Right renal pelvis (tissue), 4 donors: ENCODE results near the gene CTXN1. TPM values are rescaled to one million over a fixed set of nuclear protein-coding genes. Genes with fewer than 3 reads are reported as not detected.
"Not testable (repeated sequence)": the region's sequence is repeated elsewhere in the genome, so short reads cannot be mapped to it uniquely, and the experiment has no call there.

Experiments
- DNase-seq, 4 donors: peaks; one replicate each; pipeline ENCODE4 v3.0.0-alpha.2; 2013; ENCODE audit warnings: low read depth in 4 of 4, low spot score in 3 of 4, missing footprints in 1 of 4
- polyA plus RNA-seq, 4 donors: library from polyadenylated mRNA; unstranded; fragments of 120-200 nt; gene quantifications; one replicate each; pipeline ENCODE4 v1.2.1, GENCODE V29; 2013; ENCODE audit not compliant: insufficient read length in 4 of 4

CTXN1 gene
- polyA plus RNA-seq, 4 donors: 13.5 to 38.3 (median 19.1) TPM

DNA sequence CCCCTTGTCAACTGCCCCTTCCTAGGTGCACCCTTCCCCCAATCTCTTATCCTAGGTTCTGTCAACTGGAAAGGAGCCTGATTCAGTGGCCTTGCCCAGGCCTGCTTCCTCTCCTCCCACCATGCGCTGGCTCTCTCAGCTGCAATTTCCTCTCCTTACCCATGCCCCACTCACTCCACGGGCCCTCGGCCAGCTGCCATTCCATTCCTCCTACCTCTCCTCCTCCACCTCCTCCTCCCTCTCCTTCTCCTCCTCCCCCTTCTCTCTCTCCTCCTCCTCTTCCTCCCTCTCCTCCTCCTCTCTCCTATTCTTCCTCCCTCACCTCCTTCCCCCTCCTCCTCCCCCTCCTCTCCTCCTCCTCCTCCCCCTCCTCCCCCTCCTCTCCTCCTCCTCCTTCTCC, 27.1 kb upstream of the CTXN1 start:
- no peak for DNase-seq

DNA sequence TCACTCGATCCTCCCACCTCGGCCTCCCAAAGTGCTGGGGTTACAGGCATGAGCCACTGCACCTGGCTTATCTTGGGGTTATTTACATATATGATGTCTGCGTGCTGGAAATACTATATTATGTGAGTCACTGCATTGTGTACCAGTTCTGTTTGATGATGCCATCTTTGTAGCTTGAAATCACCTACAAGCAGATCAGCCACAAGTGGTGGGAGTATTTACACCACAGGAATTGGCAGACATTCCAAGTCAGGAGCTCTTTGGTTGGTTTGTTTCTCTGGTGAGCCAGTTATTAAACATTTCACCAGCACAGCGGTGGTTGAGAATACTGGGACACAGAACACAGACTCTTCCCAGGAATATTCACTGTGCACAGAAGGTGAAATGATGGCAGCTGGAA, 22.0 kb upstream of the CTXN1 start:
- DNase-seq: no peak

DNA sequence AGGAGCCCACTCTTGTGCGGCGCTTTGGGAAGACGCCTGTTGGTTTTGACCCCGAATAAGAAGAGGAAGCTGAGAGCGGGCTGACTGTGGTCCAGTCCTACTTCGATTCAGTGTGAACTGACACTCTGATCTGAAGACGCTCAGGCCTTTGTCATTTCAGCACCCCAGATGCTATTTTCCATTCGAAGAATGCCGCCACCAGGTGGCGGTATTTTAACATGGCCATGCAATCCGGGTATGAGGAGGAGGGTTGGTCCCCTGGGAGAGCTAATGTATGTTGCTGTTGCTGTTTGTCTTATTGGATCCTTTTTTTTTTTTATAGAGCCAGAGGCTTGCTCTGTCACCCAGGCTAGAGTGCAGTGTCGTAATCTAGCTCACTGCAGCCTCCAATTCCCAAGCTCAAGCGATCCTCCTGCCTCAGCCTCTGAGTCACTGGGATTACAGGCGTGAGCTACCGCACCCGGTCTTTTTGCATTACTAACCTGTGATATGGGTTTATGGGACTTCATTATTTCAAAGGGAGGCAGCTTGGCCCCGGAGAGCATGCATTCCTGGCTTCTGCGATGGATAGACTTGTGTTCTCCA, 18.3 kb upstream of the CTXN1 start:
- DNase-seq: peak; percentile 89 to 94 (median 90)

DNA sequence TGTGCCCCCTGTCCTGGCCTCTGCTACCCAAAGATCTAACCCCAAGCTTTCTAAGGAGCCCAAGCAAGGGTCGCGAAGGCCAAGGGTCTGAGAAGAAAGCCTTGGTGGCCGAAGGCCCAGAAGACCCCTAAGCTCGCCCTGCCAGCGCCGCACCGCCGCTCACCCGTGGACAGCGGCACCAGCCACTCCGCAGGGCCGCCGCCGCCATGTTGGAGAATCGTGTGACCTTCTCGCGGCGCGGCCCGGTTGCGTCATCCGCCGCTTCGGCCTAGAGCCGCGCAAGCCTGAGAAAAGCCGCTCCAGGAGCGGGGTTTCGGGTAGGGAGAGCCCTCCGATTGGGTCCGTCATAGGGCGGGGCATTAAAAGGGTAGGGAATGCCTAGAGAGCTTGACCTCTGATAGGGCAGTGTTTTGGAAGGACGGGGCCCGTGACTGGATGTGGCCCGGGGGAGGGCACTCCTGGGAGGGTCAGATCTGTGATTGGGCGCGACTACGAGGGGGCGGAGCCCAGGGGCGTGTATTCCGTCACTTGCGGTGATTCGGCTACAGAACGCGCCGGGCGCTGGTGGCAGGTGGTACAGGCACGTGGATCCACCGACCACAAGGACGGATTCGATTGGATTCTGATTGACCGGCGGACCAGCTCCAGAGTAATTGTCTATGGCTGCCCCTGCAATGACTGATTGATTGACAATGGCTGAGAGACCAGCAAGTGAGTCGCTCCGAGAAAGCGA, 17.7 kb upstream of the CTXN1 start, which contains the start of gene TIMM44:
TSS of gene TIMM44 (minus strand) at position 223 of the 733 bp plus-strand sequence. CDS start at position 208, 15 bp downstream.
- peak; percentile 97 to 98 (median 97) for DNase-seq

DNA sequence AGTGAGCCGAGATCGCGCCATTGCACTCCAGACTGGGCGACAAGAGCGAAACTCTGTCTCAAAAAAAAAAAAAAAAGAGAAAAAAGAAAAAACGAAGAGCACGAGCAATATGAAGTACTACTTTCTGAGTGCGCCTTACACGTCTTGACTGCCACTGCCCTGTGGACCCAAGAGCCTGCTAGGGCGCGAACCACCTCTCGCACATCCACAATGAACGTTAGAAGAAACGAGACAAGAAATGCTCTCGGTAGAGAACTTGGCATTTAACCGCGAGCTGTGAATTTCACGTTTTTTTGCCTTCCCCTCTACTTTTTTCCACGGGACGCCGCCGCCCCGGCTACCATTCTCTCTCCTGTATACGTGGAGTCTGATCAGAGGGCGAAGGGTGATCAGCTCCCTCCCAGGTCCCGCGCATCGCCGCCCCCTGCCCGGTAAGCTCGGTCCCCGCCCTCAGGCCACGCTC, 17.1 kb upstream of the CTXN1 start:
- no peak for DNase-seq

DNA sequence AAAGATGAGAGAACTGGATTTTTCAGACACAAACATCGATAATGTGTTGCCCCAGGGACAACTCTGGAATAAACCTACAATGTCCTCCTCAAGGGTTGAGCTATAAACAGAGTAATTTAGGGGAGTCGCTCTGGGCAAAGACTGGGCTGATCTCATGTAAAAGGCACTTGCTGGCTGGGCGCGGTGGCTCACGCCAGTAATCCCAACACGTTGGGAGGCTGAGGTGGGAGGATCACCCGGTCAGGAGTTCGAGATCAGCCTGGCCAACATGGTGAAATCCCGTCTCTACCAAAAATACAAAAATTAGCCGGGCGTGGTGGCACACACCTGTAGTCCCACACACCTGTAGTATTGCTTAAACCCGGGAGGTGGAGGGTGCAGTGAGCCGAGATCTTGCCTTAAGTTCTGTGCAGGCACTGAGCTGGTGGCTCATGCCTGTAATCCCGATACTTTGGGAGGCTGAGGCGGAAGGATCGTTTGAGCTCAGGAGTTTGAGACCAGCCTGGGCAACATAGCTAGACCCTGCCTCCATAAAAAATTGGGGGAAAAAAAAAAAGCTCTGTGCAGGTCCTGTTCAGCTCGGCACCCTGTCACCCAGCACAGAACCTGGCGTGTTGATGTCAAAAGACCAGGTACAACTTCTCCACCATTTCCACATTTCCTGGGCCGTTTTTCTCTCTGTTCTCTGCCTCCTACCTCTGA, 16.1 kb upstream of the CTXN1 start:
- DNase-seq: no peak

DNA sequence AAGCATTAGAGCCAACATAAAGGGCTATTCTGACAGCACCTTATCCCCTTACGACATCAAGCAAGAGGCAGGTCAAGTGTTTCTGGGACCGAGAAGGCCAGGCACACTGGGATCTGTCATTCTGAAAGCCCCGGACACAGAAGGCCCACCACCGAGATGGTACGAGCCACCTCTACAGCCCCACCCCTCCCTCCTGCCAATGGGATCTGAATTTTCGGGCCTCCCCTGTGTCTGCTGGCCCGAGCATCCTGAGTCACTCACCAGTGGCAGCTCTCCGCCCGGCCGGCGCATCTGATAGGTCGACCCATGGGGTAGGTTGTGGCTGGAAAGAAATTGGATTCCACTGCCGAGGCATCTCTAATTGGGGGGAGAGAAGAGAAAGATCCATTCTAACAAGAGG, 14.9 kb upstream of the CTXN1 start:
- DNase-seq: no peak

DNA sequence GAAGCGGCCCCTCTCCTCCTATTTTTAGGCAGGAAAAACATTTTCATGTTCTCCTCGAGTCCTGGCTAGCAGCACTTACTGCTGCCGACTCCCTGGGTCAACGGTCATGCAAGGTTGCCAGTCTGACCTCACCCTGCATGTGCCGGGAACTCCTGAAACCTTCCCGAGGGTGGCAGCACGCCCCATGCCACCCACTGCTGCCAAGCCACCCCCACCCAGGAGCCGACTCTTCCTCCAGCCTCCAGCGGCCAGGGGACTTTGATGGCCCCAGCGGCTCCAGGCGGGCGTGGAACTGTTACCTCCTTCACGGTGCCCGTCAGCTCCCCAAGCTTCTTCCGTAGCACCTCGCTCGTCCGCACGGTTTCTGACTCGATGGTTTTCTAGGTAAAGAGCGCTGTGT, 8.8 kb upstream of the CTXN1 start:
- no peak for DNase-seq

DNA sequence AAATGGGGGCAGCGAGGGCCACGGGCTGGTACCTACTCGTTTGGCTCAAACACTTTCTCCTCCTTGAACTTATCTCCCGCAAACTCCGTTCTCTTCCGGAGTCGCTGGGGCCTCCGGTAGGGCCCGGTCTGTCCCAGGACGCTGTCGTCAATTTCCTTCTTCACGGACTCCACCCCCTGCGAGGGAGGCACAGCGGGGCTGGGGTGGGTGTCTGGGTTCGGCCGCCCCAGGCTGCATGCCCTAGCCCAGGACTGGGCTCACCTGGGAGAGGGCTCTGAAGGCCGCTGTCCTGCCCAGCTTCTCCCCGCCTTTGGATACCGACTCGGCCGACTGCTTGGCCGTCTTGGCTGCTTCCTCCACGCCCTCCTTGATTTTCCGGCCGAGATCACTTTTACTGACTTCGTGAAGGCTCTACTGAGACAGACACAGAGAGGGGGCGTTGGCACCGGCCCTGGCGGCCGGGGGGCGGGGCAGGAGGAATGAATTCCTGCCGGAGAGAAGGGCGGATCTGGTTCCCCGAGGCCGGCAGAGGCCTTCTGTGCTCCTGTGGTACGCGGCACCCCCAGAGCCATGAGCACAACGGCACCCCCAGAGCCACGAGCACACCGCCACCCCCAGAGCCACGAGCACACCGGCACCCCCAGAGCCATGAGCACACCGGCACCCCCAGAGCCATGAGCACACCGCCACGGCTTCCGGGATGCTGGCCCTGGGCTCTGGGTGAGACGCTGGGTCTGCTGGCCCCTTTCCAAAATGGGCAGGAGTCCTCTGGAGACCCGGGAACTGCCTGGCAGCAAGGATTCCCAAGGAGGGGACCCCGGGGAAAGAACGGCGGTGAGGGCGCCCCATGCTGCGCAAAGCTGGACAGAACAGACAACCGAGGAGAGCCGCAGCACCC, 8.1 kb upstream of the CTXN1 start:
- DNase-seq: no peak

DNA sequence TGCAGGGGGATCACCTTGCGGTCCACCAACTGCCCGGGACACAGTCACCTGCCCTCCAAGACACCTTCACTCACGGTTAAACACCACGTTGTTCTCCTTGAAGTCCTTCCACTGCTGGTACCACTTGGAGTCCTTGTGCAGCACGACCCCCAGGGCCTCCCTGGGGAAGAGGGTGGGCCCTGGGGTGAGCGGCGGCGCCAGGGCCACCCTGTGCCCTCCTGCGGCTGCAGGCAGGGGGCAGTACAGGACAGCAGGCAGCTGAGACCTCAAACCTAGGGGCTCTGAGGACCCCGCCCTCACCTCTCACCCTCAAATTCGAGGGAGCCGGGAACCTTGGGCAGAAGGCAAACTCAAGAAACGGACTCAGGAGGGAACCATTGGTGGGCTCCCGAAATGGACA, 7.5 kb upstream of the CTXN1 start:
- DNase-seq: no peak

DNA sequence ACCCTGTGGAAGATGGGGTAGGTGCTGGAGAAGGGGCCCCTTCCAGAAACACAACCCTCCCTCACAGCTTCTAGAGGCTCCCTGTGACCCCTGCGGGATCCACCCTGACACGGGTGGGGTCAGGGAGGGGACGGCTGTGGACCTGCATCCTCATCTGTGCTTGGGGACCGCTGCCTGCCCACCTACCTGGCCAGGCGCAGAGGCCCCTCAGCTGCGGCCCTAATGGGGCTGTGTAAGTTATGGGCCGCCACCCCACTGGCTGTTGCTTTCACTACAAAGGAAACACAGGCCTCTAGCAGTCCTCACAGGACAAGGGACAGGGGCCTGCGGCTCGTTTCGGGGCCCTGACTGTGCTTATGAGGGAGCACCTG, 7.0 kb upstream of the CTXN1 start:
- no peak for DNase-seq

DNA sequence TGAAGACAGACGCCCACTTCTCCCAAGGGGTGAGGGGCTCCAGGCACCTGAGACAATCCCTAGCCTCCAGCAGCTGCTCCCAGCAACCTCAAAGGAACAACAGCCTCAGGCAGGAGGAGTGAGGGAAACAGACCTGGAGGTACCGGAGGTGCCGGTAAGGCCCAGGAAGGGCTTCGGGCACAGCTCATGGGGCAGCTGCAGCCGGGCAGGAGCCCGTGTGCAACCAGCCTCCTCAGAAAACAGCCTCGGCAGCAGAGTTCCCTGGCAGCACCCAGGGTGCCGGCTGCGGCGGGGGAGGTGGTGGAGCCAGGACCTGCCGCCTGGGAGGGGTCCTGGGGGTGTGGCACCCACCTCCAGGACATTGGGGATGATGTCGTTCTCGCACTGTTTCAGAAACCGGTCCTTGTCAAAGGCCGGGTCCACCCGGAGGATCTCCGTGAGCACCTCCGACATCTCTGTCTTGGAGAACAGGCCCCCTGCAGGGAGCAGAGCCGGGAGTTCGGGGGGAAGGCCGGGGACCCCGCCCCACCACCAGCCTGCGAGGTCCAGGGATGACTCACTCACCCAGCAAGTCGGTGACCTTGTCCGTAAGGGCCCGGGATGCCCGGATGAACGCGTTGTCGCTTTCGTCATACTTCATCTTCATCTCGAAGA, 6.5 kb upstream of the CTXN1 start:
- DNase-seq: no peak

DNA sequence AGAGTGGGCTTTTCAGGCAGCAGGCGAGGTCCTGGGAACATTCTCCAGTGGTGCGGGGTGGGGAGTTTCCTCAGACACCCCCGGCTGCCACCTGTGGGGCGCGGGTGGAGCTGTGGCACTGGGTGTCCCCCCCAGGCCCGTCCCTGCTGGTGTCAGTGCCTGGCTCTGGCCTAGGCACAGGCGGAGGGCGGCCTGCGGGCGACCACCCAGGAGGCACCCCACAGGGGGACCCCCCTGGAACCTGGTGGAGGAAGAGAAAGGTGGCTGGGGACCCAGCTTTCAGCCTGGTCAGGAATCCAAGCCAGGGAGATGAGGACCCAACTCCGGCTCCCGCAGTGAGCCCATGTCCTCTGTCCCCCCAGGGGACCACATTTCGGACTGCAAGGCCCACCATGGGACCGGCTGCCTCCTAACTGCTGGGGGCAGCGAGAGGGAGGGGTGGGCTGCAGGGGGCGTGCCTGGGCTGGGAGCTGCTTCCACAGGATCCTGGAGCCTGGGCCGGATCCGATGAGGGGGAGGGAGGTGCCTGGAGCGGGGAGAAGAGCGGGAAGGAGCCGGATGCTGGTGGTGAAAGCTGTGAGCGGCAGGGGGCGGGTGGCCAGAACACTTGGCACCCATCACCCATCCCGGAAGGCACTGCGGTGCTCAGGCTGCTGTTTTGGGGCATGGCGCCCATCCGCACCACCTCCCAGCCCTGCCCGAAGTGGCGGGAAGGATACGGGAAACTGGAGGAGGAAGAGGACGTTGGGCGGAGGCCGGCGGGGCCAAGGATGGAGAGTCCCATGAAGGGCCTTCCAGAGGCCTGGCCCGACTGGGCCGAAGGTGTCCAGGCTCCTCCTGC, 5.5 kb upstream of the CTXN1 start:
- no peak for DNase-seq

DNA sequence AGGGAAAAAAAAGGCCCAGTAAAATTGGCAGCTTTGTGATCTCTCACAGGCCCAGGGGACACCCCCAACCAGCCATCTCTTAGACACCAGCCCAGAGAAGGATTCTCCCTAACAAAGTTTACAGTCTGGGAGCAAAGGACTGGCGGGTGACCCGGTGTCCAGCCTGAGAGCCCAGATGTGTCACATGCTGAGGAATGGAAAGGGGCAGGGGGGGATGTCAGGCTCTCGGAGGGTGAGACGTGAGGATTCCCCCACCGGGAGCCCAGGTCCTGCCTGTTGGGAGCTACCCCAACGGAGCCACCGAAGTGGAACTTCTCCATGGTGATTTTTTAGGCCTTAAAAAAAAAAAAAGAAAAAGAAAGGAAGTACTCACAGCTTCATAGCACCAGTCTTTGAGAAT, 4.8 kb upstream of the CTXN1 start:
- DNase-seq: no peak

DNA sequence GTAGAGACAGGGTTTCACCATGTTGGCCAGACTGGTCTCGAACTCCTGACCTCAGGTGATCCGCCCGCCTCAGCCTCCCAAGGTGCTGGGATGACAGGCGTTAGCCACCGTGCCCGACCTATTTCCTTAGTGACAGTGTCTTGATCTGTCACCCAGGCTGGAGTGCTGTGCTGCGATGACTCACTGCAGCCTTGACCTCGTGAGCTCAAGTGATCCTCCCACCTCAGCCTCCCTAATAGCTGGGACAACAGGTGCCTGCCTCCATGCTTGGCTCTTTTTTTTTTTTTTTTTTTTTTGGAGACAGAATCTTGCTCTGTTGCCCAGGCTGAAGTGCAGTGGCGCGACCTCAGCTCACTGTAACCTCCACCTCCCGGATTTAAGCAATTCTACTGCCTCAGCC, 4.1 kb upstream of the CTXN1 start:
- DNase-seq: not testable (repeated sequence)

DNA sequence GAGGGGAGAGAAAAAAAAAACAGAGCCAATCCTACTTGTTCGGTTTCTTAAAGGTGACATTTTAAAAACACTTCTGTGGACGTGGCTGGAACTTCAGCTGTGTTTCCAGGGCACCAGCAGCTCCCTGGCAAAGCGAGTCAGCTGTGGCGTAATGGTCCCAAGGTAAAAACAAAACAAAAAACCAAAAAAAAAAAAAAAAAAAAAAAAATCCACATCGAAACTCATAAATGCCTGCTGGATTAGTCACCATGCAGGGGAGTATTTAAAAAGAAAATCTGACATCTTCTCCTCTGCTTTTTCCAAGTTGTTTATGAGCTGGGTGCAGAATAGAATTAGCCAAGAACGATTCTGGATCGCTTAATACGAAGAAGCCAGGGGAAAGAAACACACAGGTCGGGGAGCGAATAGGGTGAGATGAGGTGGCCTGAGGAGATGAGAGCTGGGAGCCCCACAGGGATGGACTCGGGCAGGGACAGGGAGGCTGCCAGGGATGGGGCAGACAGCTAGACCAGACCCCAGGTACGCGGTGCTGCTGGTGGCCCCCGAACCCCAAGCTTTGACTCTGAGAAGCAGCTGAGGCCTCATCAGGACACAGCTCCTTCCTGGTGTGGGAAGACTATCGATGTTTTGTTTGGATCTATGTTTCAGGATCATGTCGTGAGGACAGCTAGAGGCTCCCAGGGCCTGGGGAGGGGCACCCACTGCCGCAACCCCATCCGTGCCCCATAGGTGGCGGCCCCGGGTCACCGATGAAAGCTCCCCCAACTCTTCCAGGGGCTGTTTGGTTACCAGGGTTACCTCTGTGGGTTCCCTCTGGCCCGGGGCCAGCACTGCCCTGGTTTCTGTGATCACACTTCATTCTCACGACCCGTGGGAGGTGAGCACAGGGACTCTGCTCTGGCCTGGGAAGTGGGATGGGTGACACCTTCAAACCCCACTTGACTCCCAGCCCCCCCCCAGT, 3.1 kb upstream of the CTXN1 start:
- DNase-seq: no peak

DNA sequence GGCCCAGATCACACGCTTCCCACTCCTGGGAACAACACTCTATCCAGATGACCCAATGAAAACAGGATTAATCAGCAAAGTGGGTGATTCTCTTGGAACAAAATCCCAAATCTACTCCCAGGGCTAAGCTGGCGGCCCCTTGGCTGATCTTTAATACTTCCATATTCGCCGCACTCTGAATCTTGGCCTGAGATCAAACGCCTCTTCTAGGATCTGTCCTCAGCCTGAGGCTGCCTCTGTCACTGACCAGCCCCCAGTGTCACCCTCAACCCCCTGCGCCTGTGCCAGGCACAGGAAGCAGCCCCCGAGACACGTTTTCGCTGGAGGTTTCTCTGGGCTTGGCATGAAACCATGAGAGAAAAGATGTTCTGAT, 2.4 kb upstream of the CTXN1 start:
- no peak for DNase-seq

DNA sequence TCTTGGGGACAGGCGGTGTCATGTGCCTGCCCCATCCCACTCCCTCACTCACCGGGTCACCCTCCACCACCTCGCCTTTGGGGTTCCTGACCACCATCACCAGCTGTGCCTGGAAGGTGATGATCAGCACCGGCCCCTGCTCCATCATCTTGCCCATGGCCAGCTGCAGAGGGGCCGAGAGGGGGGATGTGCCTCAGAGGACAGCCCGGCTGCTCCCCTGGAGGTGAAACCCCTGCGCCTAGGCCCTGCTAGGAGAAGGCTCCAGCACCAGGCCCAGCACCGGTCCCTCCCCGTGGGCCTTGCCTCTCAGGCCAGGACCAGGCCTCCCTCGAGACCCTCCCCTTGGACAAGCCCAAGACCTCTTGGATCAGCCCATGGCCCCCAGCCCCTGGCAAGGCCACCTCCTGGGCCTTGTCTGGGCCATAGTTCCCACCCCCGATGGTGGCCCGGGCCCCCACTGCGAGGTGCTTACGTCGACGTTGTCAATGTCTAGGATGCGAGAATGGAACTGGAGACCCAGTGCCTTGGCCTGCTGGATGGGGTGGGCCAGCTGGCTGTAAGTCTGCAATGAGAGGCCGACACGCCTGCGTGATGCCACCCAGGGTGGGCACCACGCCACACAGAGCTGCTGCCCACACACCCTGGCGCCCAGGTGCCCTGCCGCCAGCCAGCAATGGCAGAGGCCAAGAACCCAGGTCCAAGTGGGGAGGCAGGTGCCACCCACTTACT, 1.8 kb upstream of the CTXN1 start:
- DNase-seq: no peak
